CD14-positive monocyte (primary cell): ENCODE measurements around the gene HMCN2. TPM values are rescaled to one million over a fixed set of nuclear protein-coding genes. Genes with fewer than 3 reads are reported as not detected.

Experiments used
- DNase-seq, 3 donors: peaks; one replicate each; pipeline ENCODE4 v3.0.0-alpha.2; 2011 to 2022
- H2AFZ ChIP-seq: 2 replicates; pipeline ENCODE4 v1.6.0; 2012; ENCODE audit warnings: mild to moderate bottlenecking, low read depth, low read length, inconsistent platforms; ENCODE audit not compliant: insufficient read depth, poor library complexity, severe bottlenecking
- H3K27ac ChIP-seq, 2 donors: 1 replicate in 1 of 2; 2 replicates in 1 of 2; pipeline ENCODE4 v1.5.1; 2012 to 2013; ENCODE audit warnings: low read length in 2 of 2, control low read depth in 1 of 2, inconsistent platforms in 1 of 2, low read depth in 1 of 2, mild to moderate bottlenecking in 1 of 2
- H3K27me3 ChIP-seq, 2 donors: one replicate each; pipeline versions ENCODE4 v1.6.0 to v1.6.1; 2011 to 2013; ENCODE audit warnings: low read length in 2 of 2; ENCODE audit not compliant: control insufficient read depth in 2 of 2, insufficient read depth in 2 of 2
- H3K36me3 ChIP-seq, 2 donors: replicated peaks in 1 of 2; 1 replicate in 1 of 2; 2 replicates in 1 of 2; pipeline versions ENCODE4 v1.5.1 to v1.6.1; 2012 to 2013; ENCODE audit warnings: low read length in 2 of 2, control low read depth in 1 of 2, inconsistent platforms in 1 of 2, mild to moderate bottlenecking in 1 of 2; ENCODE audit not compliant: insufficient read depth in 2 of 2, control insufficient read depth in 1 of 2
- H3K4me1 ChIP-seq, 2 donors: 1 replicate in 1 of 2; 2 replicates in 1 of 2; pipeline versions ENCODE4 v1.5.1 to v1.6.1; 2012 to 2013; ENCODE audit warnings: low read length in 2 of 2, control low read depth in 1 of 2, inconsistent platforms in 1 of 2, mild to moderate bottlenecking in 1 of 2, moderate library complexity in 1 of 2; ENCODE audit not compliant: insufficient read depth in 2 of 2, control insufficient read depth in 1 of 2
- H3K4me2 ChIP-seq: replicated peaks from 2 replicates; pipeline ENCODE3; 2012; ENCODE audit warnings: low read length, moderate library complexity, mild to moderate bottlenecking; ENCODE audit not compliant: poor library complexity, severe bottlenecking; ENCODE audit errors: extremely low read depth
- H3K4me3 ChIP-seq, 3 experiments: fragments of 200-600 bp in 1 of 3; sonication (generic) in 1 of 3; replicated peaks in 1 of 3; 1 replicate in 2 of 3; 2 replicates in 1 of 3; pipeline ENCODE4 v1.5.1; 2011 to 2013; ENCODE audit warnings: low read length in 3 of 3, mild to moderate bottlenecking in 3 of 3, control low read depth in 2 of 3, low read depth in 2 of 3, inconsistent platforms in 1 of 3, moderate library complexity in 1 of 3
- H3K79me2 ChIP-seq: 2 replicates; pipeline ENCODE4 v1.6.0; 2012; ENCODE audit warnings: mild to moderate bottlenecking, control low read depth, inconsistent platforms, low read length, moderate library complexity; ENCODE audit not compliant: insufficient read depth
- H3K9ac ChIP-seq: 2 replicates; pipeline ENCODE4 v1.6.0; 2017; ENCODE audit warnings: low read length, mild to moderate bottlenecking; ENCODE audit not compliant: insufficient read depth, poor library complexity, severe bottlenecking
- H3K9me3 ChIP-seq, 2 donors: replicated peaks in 1 of 2; 1 replicate in 1 of 2; 2 replicates in 1 of 2; pipeline versions ENCODE4 v1.5.1 to v1.6.1; 2012 to 2013; ENCODE audit warnings: low read length in 2 of 2, control low read depth in 1 of 2; ENCODE audit not compliant: control insufficient read depth in 1 of 2, insufficient read depth in 1 of 2
- H4K20me1 ChIP-seq: 2 replicates; pipeline ENCODE4 v1.6.0; 2012; ENCODE audit warnings: mild to moderate bottlenecking, low read length, control low read depth, moderate library complexity; ENCODE audit not compliant: insufficient read depth
- H3K27ac Mint-ChIP-seq, 7 donors: one replicate each; pipeline ENCODE4 v1.8.0; 2020; ENCODE audit warnings: mild to moderate bottlenecking in 7 of 7, mixed read lengths in 7 of 7, moderate library complexity in 6 of 7, inconsistent platforms in 2 of 7
- H3K27me3 Mint-ChIP-seq, 3 donors: one replicate each; pipeline ENCODE4 v1.8.0; 2021 to 2022; ENCODE audit warnings: low read depth in 3 of 3, mild to moderate bottlenecking in 3 of 3, mixed read lengths in 3 of 3, moderate library complexity in 3 of 3, inconsistent platforms in 1 of 3
- H3K36me3 Mint-ChIP-seq, 2 donors: one replicate each; pipeline ENCODE4 v1.8.0; 2020; ENCODE audit warnings: mixed read lengths in 2 of 2, inconsistent platforms in 1 of 2, mild to moderate bottlenecking in 1 of 2
- H3K4me1 Mint-ChIP-seq: one replicate; pipeline ENCODE4 v1.8.0; 2020; ENCODE audit warnings: mild to moderate bottlenecking, mixed read lengths
- H3K4me3 Mint-ChIP-seq, 2 donors: one replicate each; pipeline ENCODE4 v1.8.0; 2020; ENCODE audit warnings: mild to moderate bottlenecking in 2 of 2, mixed read lengths in 2 of 2, moderate library complexity in 1 of 2
- H3K9me3 Mint-ChIP-seq, 7 donors: one replicate each; pipeline ENCODE4 v1.8.0; 2020 to 2022; ENCODE audit warnings: mixed read lengths in 7 of 7, mild to moderate bottlenecking in 6 of 7, moderate library complexity in 6 of 7, inconsistent platforms in 2 of 7
- CTCF ChIP-seq: fragments of 200-600 bp; IDR thresholded peaks from one replicate; pipeline ENCODE4 v1.8.0; 2022; ENCODE audit warnings: antibody characterized with exemption, mild to moderate bottlenecking
- WGBS: methylation state at CpG from one replicate; pipeline ENCODE4 v1.1.5; 2013; ENCODE audit warnings: missing lambda C conversion rate; ENCODE audit not compliant: insufficient coverage; 5-methylcytosine and 5-hydroxymethylcytosine counted together
- intact Hi-C, 2 donors: fragments of 100-400 bp; cut with micrococcal nuclease; formaldehyde crosslinking; loops; one replicate each; pipeline versions ENCODE4 v1.15.0 to v1.15.1; 2023
- polyA plus RNA-seq, 3 donors: library from polyadenylated mRNA; depleted of rRNA in 1 of 3; unstranded in 2 of 3; stranded (reverse) in 1 of 3; fragments of 300-500 nt in 2 of 3; fragments of >200 nt in 1 of 3; fragmentation: Illumina TruSeq in 2 of 3; gene quantifications; 1 replicate in 2 of 3; 2 replicates in 1 of 3; pipeline ENCODE4 v1.2.3, GENCODE V29; 2012 to 2021

The HMCN2 gene
- polyA plus RNA-seq, 3 donors, result not detected

- Mint-ChIP-seq H3K9me3 (no peaks in the 10 kb centered on the region), H3K36me3 (no peaks in the 10 kb centered on the region), H3K27ac (peak overlapping the region in 1 of 7 donors; percentile 57), H3K27me3 (peaks cover 17 to 36% (median 20%) of the 10 kb centered on the region in 3 donors), H3K4me1 (no peaks in the 10 kb centered on the region), H3K4me3 (no peak overlapping the region)
- intact Hi-C loops, result no loop called here
- H3K9me3 ChIP-seq, result no peaks in the 10 kb centered on the region
- H3K4me2 ChIP-seq, result no peak overlapping the region
- no peak for TF ChIP-seq CTCF
- no peaks in the 10 kb centered on the region for H3K4me1 ChIP-seq
- WGBS, result 87% methylated on average over 6 of the region's 12 CpGs
- DNase-seq, result no peak
- H3K4me3 ChIP-seq, result no peak overlapping the region
- no peak overlapping the region for H2AFZ ChIP-seq
- no peak overlapping the region for H3K27ac ChIP-seq
- H3K36me3 ChIP-seq, result no peaks in the 10 kb centered on the region
- no peak overlapping the region for H3K9ac ChIP-seq
- no peaks in the 10 kb centered on the region for H3K79me2 ChIP-seq
- H4K20me1 ChIP-seq, result no peaks in the 10 kb centered on the region
- peaks cover 0 to 20% of the 10 kb centered on the region in 2 donors for H3K27me3 ChIP-seq
Measured at GRCh38 chr9:130477564-130477963, 212.0 kb downstream of the HMCN2 start.

DNA sequence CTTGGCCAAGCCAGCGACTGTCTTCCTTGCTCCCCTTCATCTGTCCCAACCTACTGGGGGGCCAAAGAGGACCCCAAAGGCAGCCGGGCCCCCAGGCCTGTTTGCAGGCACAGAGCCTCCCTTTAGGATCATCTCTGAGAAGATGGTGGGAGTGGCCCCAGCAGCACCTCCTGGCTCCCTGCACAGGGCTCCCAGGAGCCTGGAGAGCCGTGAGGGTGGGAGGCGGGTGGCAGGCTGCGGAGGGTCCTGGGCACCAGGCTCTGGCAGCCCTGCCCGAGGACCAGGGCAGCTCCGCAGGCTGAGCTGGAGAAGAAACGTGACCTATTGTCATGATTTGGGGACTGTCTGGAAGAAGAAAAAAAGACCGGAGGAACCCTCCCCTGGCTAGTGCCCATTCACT, 212.6 kb downstream of the HMCN2 start:
- Histone ChIP-seq H3K9ac (no peak overlapping the region), H3K36me3 (no peaks in the 10 kb centered on the region), H3K27me3 (peaks cover 0 to 21% of the 10 kb centered on the region in 2 donors), H3K9me3 (no peaks in the 10 kb centered on the region), H3K27ac (no peak overlapping the region), H4K20me1 (no peaks in the 10 kb centered on the region), H2AFZ (no peak overlapping the region), H3K4me1 (no peaks in the 10 kb centered on the region), H3K4me3 (no peak overlapping the region), H3K4me2 (no peak overlapping the region), H3K79me2 (no peaks in the 10 kb centered on the region)
- WGBS, result 96% methylated on average over 4 of the region's 9 CpGs
- DNase-seq, result no peak
- H3K4me1 Mint-ChIP-seq, result no peaks in the 10 kb centered on the region
- no peaks in the 10 kb centered on the region for H3K36me3 Mint-ChIP-seq
- TF ChIP-seq CTCF, result no peak
- no peak overlapping the region for H3K27ac Mint-ChIP-seq
- peaks cover 19 to 36% (median 20%) of the 10 kb centered on the region in 3 donors for H3K27me3 Mint-ChIP-seq
- no peaks in the 10 kb centered on the region for H3K9me3 Mint-ChIP-seq
- intact Hi-C loops, result no loop called here
- H3K4me3 Mint-ChIP-seq, result no peak overlapping the region
